K562 (cell line): Measurements from ENCODE around the gene ITPRIPL2. TPM values are rescaled to one million over a fixed set of nuclear protein-coding genes. Genes with fewer than 3 reads are reported as not detected.

Experiments
- ATF1 ChIP-seq, 2 experiments: fragments of 450-650 bp in 1 of 2; IDR thresholded peaks; 2 replicates each; pipeline ENCODE4 v1.6.1; 2016; ENCODE audit warnings: missing compliant biosample characterization in 1 of 2, missing genetic modification characterization in 1 of 2
- BHLHE40 ChIP-seq: IDR thresholded peaks from 2 replicates; pipeline ENCODE4 v1.6.1; 2011; ENCODE audit warnings: low read length, improper control_type of control experiment
- CC2D1A ChIP-seq: fragments of 450-650 bp; IDR thresholded peaks from 2 replicates; pipeline ENCODE4 v1.6.1; 2017; ENCODE audit warnings: mild to moderate bottlenecking
- COPS2 ChIP-seq: fragments of 450-650 bp; conservative IDR thresholded peaks from 2 replicates; pipeline ENCODE4 v1.6.1; 2016; ENCODE audit warnings: mild to moderate bottlenecking, moderate library complexity
- CREM ChIP-seq: IDR thresholded peaks from 2 replicates; pipeline ENCODE4 v1.6.1; 2014; ENCODE audit warnings: antibody characterized with exemption, low read depth
- CTBP1 ChIP-seq: fragments of 450-650 bp; IDR thresholded peaks from 2 replicates; pipeline ENCODE4 v1.6.1; 2016; ENCODE audit warnings: borderline replicate concordance
- HCFC1 ChIP-seq: IDR thresholded peaks from 2 replicates; pipeline ENCODE4 v1.6.1; 2012; ENCODE audit warnings: low read depth, low read length, improper control_type of control experiment
- HDAC8 ChIP-seq: fragments of 450-650 bp; IDR thresholded peaks from 2 replicates; pipeline ENCODE4 v1.6.1; 2016; ENCODE audit warnings: mild to moderate bottlenecking, missing genetic modification characterization, moderate library complexity, missing compliant biosample characterization
- HMGN3 ChIP-seq: IDR thresholded peaks from 2 replicates; pipeline ENCODE4 v1.6.1; 2011; ENCODE audit warnings: borderline replicate concordance, low read depth, mild to moderate bottlenecking, mixed read lengths, low read length; ENCODE audit not compliant: insufficient read length; ENCODE audit errors: extremely low read depth
- POLR2G ChIP-seq: fragments of 200-400 bp; formaldehyde crosslinking; IDR thresholded peaks from 2 replicates; pipeline ENCODE4 v1.6.1; 2017; ENCODE audit warnings: low read depth, mild to moderate bottlenecking, antibody characterized with exemption, low read length, moderate library complexity
- PYGO2 ChIP-seq: fragments of 450-650 bp; IDR thresholded peaks from 2 replicates; pipeline ENCODE4 v1.6.1; 2016; ENCODE audit warnings: mild to moderate bottlenecking, missing genetic modification characterization, moderate library complexity, missing compliant biosample characterization
- RAD51 ChIP-seq: fragments of 450-650 bp; IDR thresholded peaks from 2 replicates; pipeline ENCODE4 v1.7.1; 2016; ENCODE audit warnings: low read depth, mild to moderate bottlenecking, borderline replicate concordance
- RCOR1 ChIP-seq, 2 experiments: IDR thresholded peaks; 2 replicates each; pipeline ENCODE4 v1.6.1; 2012; ENCODE audit warnings: low read depth in 2 of 2, low read length in 2 of 2, borderline replicate concordance in 1 of 2, improper control_type of control experiment in 1 of 2
- SMC3 ChIP-seq: conservative IDR thresholded peaks from 2 replicates; pipeline ENCODE4 v1.6.1; 2011; ENCODE audit warnings: low read depth, low read length, improper control_type of control experiment; ENCODE audit not compliant: insufficient read depth
- polyA plus RNA-seq, 8 experiments: library from polyadenylated mRNA; depleted of rRNA in 4 of 8; stranded (reverse) in 5 of 8; unstranded in 3 of 8; fragments of >200 nt; fragmentation: Nextera tagmentation in 2 of 8; fragmentation: Illumina TruSeq in 1 of 8; extraction: Ambion mirVana in 2 of 8; extraction: Trizol in 1 of 8; gene quantifications; 2 replicates each; pipeline versions ENCODE4 v1.2.1 to v1.2.3, GENCODE V29; 2011 to 2014; ENCODE audit warnings: inconsistent platforms in 1 of 8, missing spikeins in 1 of 8
- total RNA-seq, 7 experiments: library from RNA; depleted of rRNA in 6 of 7; stranded (reverse); fragments of >200 nt in 6 of 7; fragmentation: Illumina TruSeq in 2 of 7; extraction: Trizol in 2 of 7; gene quantifications; 2 replicates each; pipeline versions ENCODE4 v1.2.1 to v1.2.3, GENCODE V29; 2011 to 2021; ENCODE audit warnings: low replicate concordance in 1 of 7
- TF ChIP-seq, protein P1 (sequence below), 3 experiments: fragments of 200-800 bp in 1 of 3; fragments of 250-450 bp in 1 of 3; fragments of 450-650 bp in 1 of 3; sonication (Bioruptor Pico) in 1 of 3; sonication (Bioruptor generic) in 1 of 3; formaldehyde crosslinking in 1 of 3; IDR thresholded peaks; 2 replicates each; pipeline versions ENCODE4 v1.6.1 to v1.8.0; 2016 to 2022; ENCODE audit warnings: mild to moderate bottlenecking in 2 of 3, missing genetic modification characterization in 2 of 3, missing compliant biosample characterization in 1 of 3, moderate library complexity in 1 of 3
- TF ChIP-seq, protein P2 (sequence below), 2 experiments: IDR thresholded peaks in 1 of 2; conservative IDR thresholded peaks in 1 of 2; 2 replicates each; pipeline ENCODE4 v1.6.1; 2016; ENCODE audit warnings: low read depth in 2 of 2, mild to moderate bottlenecking in 1 of 2, missing compliant biosample characterization in 1 of 2, missing genetic modification characterization in 1 of 2, moderate library complexity in 1 of 2

Gene ITPRIPL2
- total and polyA plus RNA-seq, 9 of the 15 experiments (the other 6 are each of a cell fraction or from before 2014, with no cell fraction given): 0.04 to 2.2 (median 0.58) TPM

DNA sequence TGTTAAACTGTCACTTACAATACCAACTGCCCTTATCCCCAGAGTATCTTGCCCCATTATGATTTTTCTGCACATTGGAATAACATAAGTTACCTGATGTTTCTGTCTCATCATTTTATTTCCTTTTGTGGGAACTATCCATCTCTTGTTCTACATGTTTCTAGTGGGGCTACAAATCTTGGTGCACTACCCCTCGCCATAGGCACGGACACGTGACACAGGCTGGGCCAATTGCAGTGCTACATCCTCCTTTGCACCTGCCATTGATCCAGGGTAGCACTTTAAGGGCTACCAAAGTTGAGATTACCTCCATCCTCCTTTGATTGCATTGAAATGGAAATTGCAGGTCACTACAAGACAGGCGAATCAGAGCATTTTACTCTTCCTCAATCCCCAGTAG is 40.1 kb downstream of the ITPRIPL2 start (continued):
- TF ChIP-seq ATF1 (CRISPR knock-in tag; IDR thresholded peaks at IDR 0.05) (no peak), ATF1 (tag; IDR thresholded peaks at IDR 0.05) (peak; percentile 44), HCFC1 (peak; percentile 59), HMGN3 (no peak), RCOR1 (IDR thresholded peaks at IDR 0.05; ENCODE audit: borderline replicate concordance in 1 of 2, low read depth in 2 of 2, low read length in 2 of 2) (0 out of 4 replicates have a peak, but pooled peaks of 1 of the 2 experiments have one; percentile 10), BHLHE40 (0 out of 2 replicates have a peak, but pooled peaks have one; percentile 27), PYGO2 (tag) (0 out of 2 replicates have a peak, but pooled peaks have one; percentile 46), CC2D1A (peak; percentile 62; the same call in 1 of the 2 replicates), POLR2G (no peak), RAD51 (peak; percentile 89), SMC3 (no peak), CTBP1 (peak; percentile 53; the same call in 1 of the 2 replicates), COPS2 (no peak), CREM (0 out of 2 replicates have a peak, but pooled peaks have one; percentile 21), HDAC8 (tag) (0 out of 2 replicates have a peak, but pooled peaks have one; percentile 48)
- TF ChIP-seq, protein P1, sequence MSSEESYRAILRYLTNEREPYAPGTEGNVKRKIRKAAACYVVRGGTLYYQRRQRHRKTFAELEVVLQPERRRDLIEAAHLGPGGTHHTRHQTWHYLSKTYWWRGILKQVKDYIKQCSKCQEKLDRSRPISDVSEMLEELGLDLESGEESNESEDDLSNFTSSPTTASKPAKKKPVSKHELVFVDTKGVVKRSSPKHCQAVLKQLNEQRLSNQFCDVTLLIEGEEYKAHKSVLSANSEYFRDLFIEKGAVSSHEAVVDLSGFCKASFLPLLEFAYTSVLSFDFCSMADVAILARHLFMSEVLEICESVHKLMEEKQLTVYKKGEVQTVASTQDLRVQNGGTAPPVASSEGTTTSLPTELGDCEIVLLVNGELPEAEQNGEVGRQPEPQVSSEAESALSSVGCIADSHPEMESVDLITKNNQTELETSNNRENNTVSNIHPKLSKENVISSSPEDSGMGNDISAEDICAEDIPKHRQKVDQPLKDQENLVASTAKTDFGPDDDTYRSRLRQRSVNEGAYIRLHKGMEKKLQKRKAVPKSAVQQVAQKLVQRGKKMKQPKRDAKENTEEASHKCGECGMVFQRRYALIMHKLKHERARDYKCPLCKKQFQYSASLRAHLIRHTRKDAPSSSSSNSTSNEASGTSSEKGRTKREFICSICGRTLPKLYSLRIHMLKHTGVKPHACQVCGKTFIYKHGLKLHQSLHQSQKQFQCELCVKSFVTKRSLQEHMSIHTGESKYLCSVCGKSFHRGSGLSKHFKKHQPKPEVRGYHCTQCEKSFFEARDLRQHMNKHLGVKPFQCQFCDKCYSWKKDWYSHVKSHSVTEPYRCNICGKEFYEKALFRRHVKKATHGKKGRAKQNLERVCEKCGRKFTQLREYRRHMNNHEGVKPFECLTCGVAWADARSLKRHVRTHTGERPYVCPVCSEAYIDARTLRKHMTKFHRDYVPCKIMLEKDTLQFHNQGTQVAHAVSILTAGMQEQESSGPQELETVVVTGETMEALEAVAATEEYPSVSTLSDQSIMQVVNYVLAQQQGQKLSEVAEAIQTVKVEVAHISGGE (CRISPR knock-in tag; IDR thresholded peaks at IDR 0.05): peak in 2 of 3 experiments; percentile 88 to 97; a peak in 5 of 6 replicates
- TF ChIP-seq, protein P2, sequence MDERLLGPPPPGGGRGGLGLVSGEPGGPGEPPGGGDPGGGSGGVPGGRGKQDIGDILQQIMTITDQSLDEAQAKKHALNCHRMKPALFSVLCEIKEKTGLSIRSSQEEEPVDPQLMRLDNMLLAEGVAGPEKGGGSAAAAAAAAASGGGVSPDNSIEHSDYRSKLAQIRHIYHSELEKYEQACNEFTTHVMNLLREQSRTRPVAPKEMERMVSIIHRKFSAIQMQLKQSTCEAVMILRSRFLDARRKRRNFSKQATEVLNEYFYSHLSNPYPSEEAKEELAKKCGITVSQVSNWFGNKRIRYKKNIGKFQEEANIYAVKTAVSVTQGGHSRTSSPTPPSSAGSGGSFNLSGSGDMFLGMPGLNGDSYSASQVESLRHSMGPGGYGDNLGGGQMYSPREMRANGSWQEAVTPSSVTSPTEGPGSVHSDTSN (CRISPR knock-in tag; IDR thresholded peaks at IDR 0.05; ENCODE audit: low read depth): no peak
- TF ChIP-seq, protein P2 (tag; conservative IDR thresholded peaks at IDR 0.05; ENCODE audit: low read depth): no peak
